Dedifferentiated amniotic fluid mesenchymal stem cell (primary cell): Measurements from ENCODE around the gene TMEM185A.
A peak's percentile ranks its signal among the peaks of the same experiment; 100 is the strongest.
"Not testable (repeated sequence)": the region's sequence is repeated elsewhere in the genome, so short reads cannot be mapped to it uniquely, and the experiment has no call there.

Experiments used
- DNase-seq: peaks from one replicate; pipeline ENCODE4 v3.0.0-alpha.2; 2016; ENCODE audit errors: extremely low spot score

Gene TMEM185A

GRCh38 chrX:149631234-149632165, at the start of gene TMEM185A:
Gene TMEM185A (minus strand): TSS chrX:149631792. CDS start chrX:149631580, 212 bp downstream.
- DNase-seq, result no peak

- no peak for DNase-seq
These were observed 49.6 kb upstream of the TMEM185A start for GRCh38 chrX:149681182-149681581.

DNA sequence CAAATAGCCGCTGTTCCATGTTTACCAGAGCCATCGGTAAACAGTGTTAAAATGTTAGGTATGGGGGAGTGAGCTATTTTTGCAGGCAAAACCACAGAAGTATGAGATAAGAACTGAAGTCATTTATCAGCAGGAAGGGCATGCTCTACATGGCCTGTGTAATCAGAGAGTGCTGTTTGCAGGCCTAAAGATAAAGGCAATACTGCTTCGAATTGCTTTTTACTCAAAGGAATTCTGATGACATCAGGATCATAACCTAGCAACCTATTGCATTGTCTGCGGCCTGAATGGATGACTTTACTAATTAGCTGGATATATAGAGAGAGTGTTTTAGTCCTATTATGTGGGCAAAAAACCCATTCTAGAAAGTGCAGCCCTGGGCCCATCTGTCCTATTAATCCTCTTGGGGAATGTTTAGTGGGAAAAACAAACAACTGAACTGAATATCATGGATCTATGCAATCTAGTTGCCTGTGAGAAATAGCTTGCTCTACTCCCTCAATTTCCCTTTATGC, 47.6 kb upstream of the TMEM185A start:
- not testable (repeated sequence) for DNase-seq

GRCh38 chrX:149675554-149675953, 44.0 kb upstream of the TMEM185A start:
- DNase-seq, result not testable (repeated sequence)

GRCh38 chrX:149675088-149675487, 43.5 kb upstream of the TMEM185A start:
- not testable (repeated sequence) for DNase-seq

DNA sequence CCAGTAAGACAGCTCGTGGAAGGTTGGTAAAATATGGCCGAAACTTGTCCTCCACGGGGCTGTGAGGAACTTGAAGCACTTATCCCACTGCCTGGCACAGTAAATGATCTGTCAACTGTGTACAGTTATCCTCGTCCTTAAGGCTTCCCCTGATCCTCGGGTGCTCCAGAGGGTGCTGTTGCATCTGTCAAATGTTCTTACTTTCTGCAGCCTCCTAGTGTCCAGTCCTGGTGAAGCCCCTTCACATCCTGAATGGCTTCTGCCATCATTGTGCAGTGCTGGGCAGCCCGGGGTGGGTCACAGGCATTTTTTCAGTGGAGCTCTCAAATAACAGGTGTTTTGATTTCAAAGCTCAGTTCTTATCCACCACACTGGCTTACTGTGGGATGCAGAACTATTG, 29.0 kb upstream of the TMEM185A start:
- DNase-seq, result not testable (repeated sequence)

- not testable (repeated sequence) for DNase-seq
These were observed 24.8 kb upstream of the TMEM185A start for GRCh38 chrX:149656260-149656884.

DNA sequence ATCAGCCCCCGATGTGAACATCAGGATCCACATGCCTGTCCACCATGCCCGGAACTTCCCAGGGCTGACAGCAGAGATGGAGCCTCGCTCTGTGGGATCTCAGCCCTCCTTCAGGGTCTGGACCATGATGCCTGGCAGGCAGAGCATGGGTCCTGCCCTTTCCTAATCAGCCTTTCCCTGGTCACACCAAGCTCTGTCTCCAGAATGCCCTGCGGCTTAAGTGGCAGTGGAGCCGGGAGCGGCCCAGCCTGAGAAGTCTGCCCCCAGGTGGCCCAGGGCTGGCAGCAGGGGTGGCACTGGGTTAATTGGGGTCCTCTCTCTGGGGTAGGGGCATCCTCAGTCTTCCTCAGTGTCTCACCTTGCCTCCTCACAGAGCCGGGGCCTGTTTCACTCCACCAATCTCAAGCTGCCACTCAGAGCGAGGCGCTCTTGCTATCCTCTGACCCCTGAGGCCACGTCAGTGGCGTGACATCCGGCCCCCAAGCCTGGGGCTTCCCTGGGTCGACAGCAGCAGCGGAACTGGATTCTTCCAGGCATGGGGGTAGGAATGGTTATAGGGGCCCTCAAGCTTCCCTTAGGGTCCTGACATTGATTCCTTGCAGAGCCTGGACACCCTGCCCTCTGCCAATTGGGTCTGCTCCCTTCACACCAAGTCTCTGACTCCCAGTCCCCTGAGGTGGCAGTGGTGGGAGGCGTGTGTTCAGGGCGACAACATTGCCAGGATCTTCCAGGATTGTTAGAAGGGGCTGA, 20.8 kb upstream of the TMEM185A start:
- DNase-seq, result no peak

- DNase-seq, result no peak
These were observed 18.6 kb upstream of the TMEM185A start for GRCh38 chrX:149650162-149650561.

- no peak for DNase-seq
These were observed 17.3 kb upstream of the TMEM185A start for GRCh38 chrX:149648932-149649331.

GRCh38 chrX:149647505-149647904, 15.9 kb upstream of the TMEM185A start:
- DNase-seq, result no peak

DNA sequence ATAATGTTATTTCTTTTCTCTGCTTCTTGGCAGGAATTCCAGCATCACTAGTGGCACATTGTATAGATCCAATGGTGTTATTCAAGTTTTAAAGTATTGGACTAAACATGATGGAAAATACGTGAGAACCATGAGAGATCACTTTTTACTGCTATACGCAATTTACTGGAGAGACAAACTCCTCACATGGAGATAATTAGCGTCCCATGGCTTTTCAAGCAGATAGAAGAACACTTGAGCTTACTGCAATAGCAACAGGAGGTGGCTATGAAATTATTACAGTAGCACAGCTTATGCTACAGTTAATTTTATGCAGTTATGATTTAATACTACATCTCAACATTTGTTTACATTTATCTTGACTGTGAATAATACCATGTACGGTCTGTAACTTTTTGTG, 11.9 kb upstream of the TMEM185A start:
- no peak for DNase-seq

DNA sequence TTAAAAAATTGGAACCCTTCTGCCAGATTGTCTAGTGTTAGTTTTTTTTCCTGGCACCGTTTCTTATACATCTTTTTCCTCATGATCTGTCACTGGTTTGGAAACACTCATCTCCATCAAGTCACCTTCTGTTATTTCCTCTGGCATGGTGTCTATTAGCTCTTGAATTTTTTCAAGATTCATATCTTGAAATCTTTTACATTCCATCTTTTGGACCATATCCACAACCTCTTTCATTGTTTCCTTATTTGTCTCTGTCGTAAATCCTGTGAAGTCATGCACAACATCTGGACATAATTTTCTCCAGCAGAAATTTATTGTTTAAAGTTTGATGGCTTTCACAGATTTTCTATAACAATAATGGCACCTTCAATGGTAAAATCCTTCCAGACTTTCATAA, 10.2 kb upstream of the TMEM185A start:
- DNase-seq, result no peak

- DNase-seq, result no peak
These were observed 9.8 kb upstream of the TMEM185A start for GRCh38 chrX:149641432-149641831.

DNA sequence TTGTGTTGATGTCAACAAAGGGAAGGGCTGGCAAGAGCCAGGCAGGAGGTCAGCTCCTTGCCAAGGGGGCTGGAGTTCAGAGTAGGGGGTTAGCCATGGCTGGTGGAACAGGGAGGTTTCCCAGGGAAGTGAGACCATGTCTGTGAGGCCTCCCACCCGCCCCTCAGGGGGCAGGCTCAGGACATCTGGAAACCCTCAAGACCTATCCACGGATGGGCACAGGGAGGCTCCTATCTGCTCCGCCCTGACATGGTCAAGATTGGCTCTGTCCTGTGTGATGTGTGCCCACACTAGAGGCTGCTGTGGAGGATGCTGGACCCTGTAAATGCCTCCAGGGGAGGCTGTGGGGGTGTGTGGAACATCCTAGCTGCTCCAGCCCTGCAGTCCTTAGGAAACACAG, 8.0 kb upstream of the TMEM185A start:
- DNase-seq, result no peak

- DNase-seq, result no peak
These were observed 7.3 kb upstream of the TMEM185A start for GRCh38 chrX:149638860-149639259.

GRCh38 chrX:149633511-149633910, 1.9 kb upstream of the TMEM185A start:
- DNase-seq, result no peak

- peak; percentile 53 for DNase-seq
These were observed 835 bp downstream of the TMEM185A start for GRCh38 chrX:149630681-149631233.

DNA sequence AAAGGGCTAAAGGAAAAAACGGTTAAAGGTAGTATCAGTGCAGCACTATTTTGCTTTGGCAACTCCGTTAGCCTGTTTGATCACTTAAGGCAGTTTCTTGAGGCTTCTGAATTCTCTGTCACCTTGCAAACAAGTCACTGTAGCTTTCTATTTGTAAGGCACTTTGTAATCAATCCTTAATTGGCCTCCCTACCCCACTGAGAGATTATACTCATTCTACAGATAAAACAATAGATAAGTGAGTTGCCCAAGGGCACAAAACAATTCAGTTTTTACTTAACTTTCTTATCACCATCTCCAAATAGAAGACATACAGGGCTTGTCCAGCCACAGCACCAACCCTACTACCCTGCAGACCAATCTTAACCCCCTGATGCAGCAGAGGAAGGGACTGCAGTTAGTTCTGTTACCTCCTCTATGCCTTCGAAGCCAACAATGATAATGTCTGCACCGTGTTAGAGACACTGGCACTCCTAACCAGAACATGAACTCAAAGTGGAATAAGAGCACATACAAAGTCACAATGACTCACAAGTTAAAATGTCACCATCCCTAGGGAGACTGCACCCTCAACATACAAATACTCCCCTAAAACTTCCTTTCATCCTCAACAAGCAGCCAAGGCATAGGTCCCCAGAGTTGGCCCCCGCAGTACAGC, 1.7 kb downstream of the TMEM185A start:
- no peak for DNase-seq

DNA sequence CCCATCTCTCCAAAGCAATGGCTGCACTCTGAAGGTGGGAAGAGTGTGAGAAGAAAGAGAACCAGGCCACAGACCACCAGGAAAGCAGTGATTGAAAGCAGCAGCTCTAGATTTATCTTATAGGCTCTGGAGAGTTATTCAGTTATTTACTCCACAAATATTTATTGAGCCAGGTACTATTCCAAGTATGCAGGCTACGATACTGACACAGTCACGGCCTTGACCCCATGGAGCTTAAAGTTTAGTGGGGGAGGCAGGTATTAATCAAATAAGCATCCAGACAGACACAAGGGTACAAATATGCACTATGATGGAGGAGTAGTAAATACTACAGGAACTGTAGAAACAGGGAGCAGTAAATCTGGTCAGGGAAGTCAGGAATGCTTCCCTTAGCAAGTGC, 2.8 kb downstream of the TMEM185A start:
- no peak for DNase-seq

GRCh38 chrX:149628280-149628679, 3.3 kb downstream of the TMEM185A start:
- no peak for DNase-seq
